ENCODE results near the gene CYB561D1. TPM values are rescaled to one million over a fixed set of nuclear protein-coding genes. Genes with fewer than 3 reads are reported as not detected.

The CYB561D1 gene
- total RNA-seq, 1 experiment from 2014 or later = 4.5 TPM

- in situ Hi-C loops (cut with HindIII; ENCODE audit: low pct_unique_long_range_greater_than_20kb, low sequenced_read_pairs) = no loop called here
These were observed 667 bp upstream of the CYB561D1 start for GRCh38 chr1:109493227-109493626.

DNA sequence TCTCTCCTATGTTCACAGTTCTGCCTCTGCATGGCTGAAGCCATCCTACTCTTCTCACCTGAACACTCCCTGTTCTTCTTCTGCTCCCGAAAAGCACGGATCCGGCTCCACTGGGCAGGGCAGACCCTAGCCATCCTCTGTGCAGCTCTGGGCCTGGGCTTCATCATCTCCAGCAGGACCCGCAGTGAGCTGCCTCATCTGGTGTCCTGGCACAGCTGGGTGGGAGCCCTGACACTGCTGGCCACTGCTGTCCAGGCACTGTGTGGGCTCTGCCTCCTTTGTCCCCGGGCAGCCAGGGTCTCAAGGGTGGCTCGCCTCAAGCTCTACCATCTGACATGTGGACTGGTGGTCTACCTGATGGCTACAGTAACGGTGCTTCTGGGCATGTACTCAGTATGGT is 1.8 kb downstream of the CYB561D1 start:
- no peak for DNase-seq (ENCODE audit: low read depth, low spot score)
- in situ Hi-C loops (cut with HindIII; ENCODE audit: low pct_unique_long_range_greater_than_20kb, low sequenced_read_pairs) = no loop called here

More at GRCh38 chr1:109493227-109493626, 667 bp upstream of the CYB561D1 start:
- DNase-seq (ENCODE audit: low read depth, low spot score) = no peak

- in situ Hi-C loops (cut with HindIII; ENCODE audit: low pct_unique_long_range_greater_than_20kb, low sequenced_read_pairs) = no loop called here
- DNase-seq (ENCODE audit: low read depth, low spot score) = no peak
These were observed 3.7 kb downstream of the CYB561D1 start for GRCh38 chr1:109497449-109498160.

- DNase-seq (ENCODE audit: low read depth, low spot score) = peak; percentile 50
- in situ Hi-C loops (cut with HindIII; ENCODE audit: low pct_unique_long_range_greater_than_20kb, low sequenced_read_pairs) = no loop called here
These were observed 4.4 kb downstream of the CYB561D1 start for GRCh38 chr1:109498161-109498801.

- DNase-seq (ENCODE audit: low read depth, low spot score) = no peak
- in situ Hi-C loops (cut with HindIII; ENCODE audit: low pct_unique_long_range_greater_than_20kb, low sequenced_read_pairs) = no loop called here
These were observed 5.2 kb downstream of the CYB561D1 start for GRCh38 chr1:109499081-109499480.

GRCh38 chr1:109499661-109500536 is 6.0 kb downstream of the CYB561D1 start:
- peak; percentile 51 for DNase-seq (ENCODE audit: low read depth, low spot score)
- in situ Hi-C loops (cut with HindIII; ENCODE audit: low pct_unique_long_range_greater_than_20kb, low sequenced_read_pairs) = no loop called here

DNA sequence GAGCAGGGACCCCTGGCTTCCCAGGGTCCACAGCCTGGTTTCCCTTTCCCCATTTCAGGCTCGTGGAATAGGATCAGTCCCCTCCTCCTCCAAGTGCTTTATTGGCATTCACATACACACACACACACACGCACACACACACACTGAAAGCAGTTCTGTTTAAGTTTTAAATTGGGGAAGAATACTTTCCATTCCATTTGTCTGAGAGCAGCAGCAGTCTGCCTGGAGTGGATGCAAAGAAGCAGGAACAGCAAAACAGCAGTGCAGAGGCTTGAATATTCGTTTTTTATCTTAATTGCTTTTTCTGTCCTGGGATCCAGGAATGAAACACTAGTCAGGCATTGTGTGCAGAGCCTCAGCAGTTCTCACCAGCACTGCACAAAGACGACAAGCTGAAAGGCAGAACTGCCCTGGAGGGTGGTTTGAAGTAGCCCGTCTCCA is 7.1 kb downstream of the CYB561D1 start:
- in situ Hi-C loops (cut with HindIII; ENCODE audit: low pct_unique_long_range_greater_than_20kb, low sequenced_read_pairs) = no loop called here
- no peak for DNase-seq (ENCODE audit: low read depth, low spot score)

- no peak for DNase-seq (ENCODE audit: low read depth, low spot score)
- in situ Hi-C loops (cut with HindIII; ENCODE audit: low pct_unique_long_range_greater_than_20kb, low sequenced_read_pairs) = no loop called here
These were observed 7.9 kb downstream of the CYB561D1 start for GRCh38 chr1:109501644-109502363.

- in situ Hi-C loops (cut with HindIII; ENCODE audit: low pct_unique_long_range_greater_than_20kb, low sequenced_read_pairs) = no loop called here
These were observed 8.5 kb downstream of the CYB561D1 start for GRCh38 chr1:109502364-109502851.

DNA sequence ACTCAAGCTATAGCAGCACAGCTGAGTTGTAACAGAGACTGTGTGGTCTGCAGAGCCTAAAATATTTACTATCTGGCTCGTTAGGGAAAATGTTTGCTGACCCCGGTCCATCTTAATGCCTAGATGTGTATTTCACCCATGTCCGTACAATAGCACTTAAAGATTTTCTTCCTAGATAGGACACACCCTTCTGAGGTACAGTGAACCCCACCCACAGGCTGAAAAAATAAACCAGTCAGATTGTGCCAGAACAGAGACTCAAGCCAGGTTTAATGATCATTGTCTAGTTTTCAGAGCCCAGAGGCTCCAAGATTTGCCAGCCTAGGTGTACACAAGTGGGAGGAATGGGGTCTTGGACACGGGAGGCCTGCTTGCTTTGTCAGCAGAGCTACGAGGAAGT is 10.0 kb downstream of the CYB561D1 start:
- in situ Hi-C loops (cut with HindIII; ENCODE audit: low pct_unique_long_range_greater_than_20kb, low sequenced_read_pairs) = no loop called here
- DNase-seq (ENCODE audit: low read depth, low spot score) = no peak

More at GRCh38 chr1:109502364-109502851, 8.5 kb downstream of the CYB561D1 start:
- DNase-seq (ENCODE audit: low read depth, low spot score) = no peak

DNA sequence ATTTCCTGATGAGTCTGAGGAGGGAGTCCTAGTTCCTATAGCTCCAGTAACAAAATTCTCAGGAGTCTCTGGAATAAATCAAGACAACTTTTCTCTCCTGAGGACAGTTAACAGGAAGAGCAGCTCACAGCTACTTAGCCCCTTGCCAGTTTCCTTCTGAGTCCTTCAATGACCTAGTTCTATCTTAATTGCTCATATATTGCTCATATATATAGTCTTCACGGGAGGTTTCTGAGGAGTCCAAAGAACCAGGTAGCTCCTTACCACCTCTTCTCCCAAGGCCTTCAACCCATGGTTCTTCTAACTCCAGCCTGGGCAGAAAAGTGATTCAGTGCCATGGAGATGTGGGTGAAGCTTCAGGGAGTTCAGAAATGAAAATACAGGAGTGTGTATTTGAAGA is 11.1 kb downstream of the CYB561D1 start:
- DNase-seq (ENCODE audit: low read depth, low spot score) = no peak
- in situ Hi-C loops (cut with HindIII; ENCODE audit: low pct_unique_long_range_greater_than_20kb, low sequenced_read_pairs) = no loop called here

- no peak for DNase-seq (ENCODE audit: low read depth, low spot score)
- in situ Hi-C loops (cut with HindIII; ENCODE audit: low pct_unique_long_range_greater_than_20kb, low sequenced_read_pairs) = no loop called here
These were observed 14.3 kb downstream of the CYB561D1 start for GRCh38 chr1:109508001-109508872.

DNA sequence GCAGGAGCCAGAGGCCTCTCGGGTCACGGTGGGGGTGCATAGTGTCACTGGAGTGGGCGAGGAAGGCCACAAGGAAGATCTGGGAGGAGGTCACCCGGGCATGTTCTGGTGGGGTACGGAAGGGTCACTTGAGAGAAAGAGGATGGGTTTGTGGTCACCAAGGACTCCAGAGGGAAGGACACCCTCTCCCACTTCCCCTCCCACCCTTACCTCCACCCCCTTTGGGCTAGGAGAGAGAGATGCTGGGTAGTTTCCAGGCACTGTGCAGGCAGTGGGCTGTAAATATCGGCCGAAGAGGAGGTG is 14.9 kb downstream of the CYB561D1 start:
- in situ Hi-C loops (cut with HindIII; ENCODE audit: low pct_unique_long_range_greater_than_20kb, low sequenced_read_pairs) = no loop called here
- no peak for DNase-seq (ENCODE audit: low read depth, low spot score)

- in situ Hi-C loops (cut with HindIII; ENCODE audit: low pct_unique_long_range_greater_than_20kb, low sequenced_read_pairs) = no loop called here
- peak; percentile 24 for DNase-seq (ENCODE audit: low read depth, low spot score)
These were observed 15.6 kb downstream of the CYB561D1 start, which contains the start of gene AMIGO1 for GRCh38 chr1:109509176-109510134. AMIGO1 (minus strand) TSS chr1:109509727; CDS start chr1:109508912, 815 bp downstream.

DNA sequence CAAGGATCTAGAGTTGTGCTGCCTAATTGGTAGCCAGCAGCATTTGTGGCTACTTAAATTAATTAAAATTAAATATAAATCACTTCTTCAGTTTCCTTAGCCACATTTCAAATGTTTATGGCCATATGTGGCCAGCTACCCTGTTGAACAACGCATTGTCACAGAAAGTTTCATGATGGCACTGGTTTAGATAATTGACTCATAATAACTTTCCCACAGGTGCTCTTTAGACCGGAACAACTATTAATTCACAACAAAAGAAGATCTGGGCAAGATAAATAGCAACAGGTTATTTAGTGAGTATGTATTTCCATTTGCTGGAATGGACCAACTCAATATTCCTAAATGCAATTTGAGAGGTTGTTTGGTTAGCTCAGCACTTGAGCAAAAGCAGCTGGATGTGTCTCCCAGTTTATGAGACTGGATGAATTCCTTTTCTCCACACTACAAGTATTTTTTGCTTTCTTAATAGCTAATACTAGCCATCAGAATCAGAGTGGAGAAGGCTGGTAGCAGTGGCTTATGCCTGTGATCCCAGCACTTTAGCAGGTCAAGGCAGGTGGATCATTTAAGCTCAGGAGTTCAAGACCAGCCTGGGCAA is 19.3 kb downstream of the CYB561D1 start:
- in situ Hi-C loops (cut with HindIII; ENCODE audit: low pct_unique_long_range_greater_than_20kb, low sequenced_read_pairs) = no loop called here
- no peak for DNase-seq (ENCODE audit: low read depth, low spot score)
